DMS114 treated with DMSO at 0.1 percent for 48 hours (cell line): ENCODE measurements around the gene SLC39A11.

Experiments
- DNase-seq: peaks from one replicate; lab custom pipeline; 2025; ENCODE audit not compliant: unreplicated experiment; lab: John Stamatoyannopoulos, UW

SLC39A11 gene

GRCh38 chr17:73045724-73046123 is 46.8 kb downstream of the SLC39A11 start:
- no peak for DNase-seq

- DNase-seq: no peak
Measured at GRCh38 chr17:73043686-73044581, 48.6 kb downstream of the SLC39A11 start.

GRCh38 chr17:73042809-73043685 is 49.4 kb downstream of the SLC39A11 start:
- no peak for DNase-seq

- DNase-seq: no peak
Measured at GRCh38 chr17:73042225-73042624, 50.3 kb downstream of the SLC39A11 start.

- DNase-seq: no peak
Measured at GRCh38 chr17:73039282-73039681, 53.2 kb downstream of the SLC39A11 start.

GRCh38 chr17:73031472-73031871 is 61.0 kb downstream of the SLC39A11 start:
- DNase-seq: no peak

GRCh38 chr17:73030995-73031394 is 61.5 kb downstream of the SLC39A11 start:
- no peak for DNase-seq

- no peak for DNase-seq
Measured at GRCh38 chr17:73030501-73030921, 62.0 kb downstream of the SLC39A11 start.

GRCh38 chr17:73029991-73030390 is 62.5 kb downstream of the SLC39A11 start:
- DNase-seq: no peak

- DNase-seq: no peak
Measured at GRCh38 chr17:73029021-73029420, 63.5 kb downstream of the SLC39A11 start.

- no peak for DNase-seq
Measured at GRCh38 chr17:73028299-73028755, 64.2 kb downstream of the SLC39A11 start.

GRCh38 chr17:73027130-73027741 is 65.3 kb downstream of the SLC39A11 start:
- no peak for DNase-seq

GRCh38 chr17:73025041-73025560 is 67.4 kb downstream of the SLC39A11 start:
- no peak for DNase-seq

GRCh38 chr17:73023759-73024158 is 68.7 kb downstream of the SLC39A11 start:
- DNase-seq: no peak

- DNase-seq: no peak
Measured at GRCh38 chr17:73022694-73023093, 69.8 kb downstream of the SLC39A11 start.

- DNase-seq: no peak
Measured at GRCh38 chr17:73021771-73022170, 70.7 kb downstream of the SLC39A11 start.

GRCh38 chr17:73020110-73020509 is 72.4 kb downstream of the SLC39A11 start:
- no peak for DNase-seq

- no peak for DNase-seq
Measured at GRCh38 chr17:73018599-73018998, 73.9 kb downstream of the SLC39A11 start.

- DNase-seq: no peak
Measured at GRCh38 chr17:73017658-73018057, 74.8 kb downstream of the SLC39A11 start.

GRCh38 chr17:73015722-73016276 is 76.7 kb downstream of the SLC39A11 start:
- DNase-seq: no peak
